GM12801 (cell line): ENCODE data around the gene SIGLEC7.

Experiments
- CTCF ChIP-seq: IDR thresholded peaks from one replicate; pipeline ENCODE4 v1.5.1; 2011; ENCODE audit warnings: control low read depth; ENCODE audit not compliant: insufficient read length; ENCODE audit errors: extremely low read depth

SIGLEC7 gene

GRCh38 chr19:51142119-51142518 lies at the start of gene SIGLEC7:
TSS of gene SIGLEC7 (plus strand) at chr19:51142301. CDS start at chr19:51142370, 69 bp downstream.
- no peak for TF ChIP-seq CTCF

GRCh38 chr19:51093101-51093500 lies 49.0 kb upstream of the SIGLEC7 start:
- no peak for TF ChIP-seq CTCF

GRCh38 chr19:51093510-51094345 lies 48.4 kb upstream of the SIGLEC7 start:
- TF ChIP-seq CTCF: no peak

GRCh38 chr19:51094696-51095279 lies 47.3 kb upstream of the SIGLEC7 start:
- TF ChIP-seq CTCF: no peak

- TF ChIP-seq CTCF: no peak
Measured at GRCh38 chr19:51096473-51097165, 45.5 kb upstream of the SIGLEC7 start.

- TF ChIP-seq CTCF: peak; percentile 19
Measured at GRCh38 chr19:51097166-51097738, 44.8 kb upstream of the SIGLEC7 start.

GRCh38 chr19:51097796-51098195 lies 44.3 kb upstream of the SIGLEC7 start:
- no peak for TF ChIP-seq CTCF
